ENCODE measurements around the gene RGP1. TPM values are rescaled to one million over a fixed set of nuclear protein-coding genes. Genes with fewer than 3 reads are reported as not detected.

Gene RGP1
- total and polyA plus RNA-seq, 9 of the 15 experiments (the other 6 are each of a cell fraction or from before 2014, with no cell fraction given): 0.42 to 13.8 (median 6.7) TPM

GRCh38 chr9:35727676-35728040 lies 21.4 kb upstream of the RGP1 start (continued):
- TF ChIP-seq E2F1 (CRISPR knock-in tag; IDR thresholded peaks at IDR 0.05) (no peak), ARNT (IDR thresholded peaks at IDR 0.05) (no peak), SRSF1 (IDR thresholded peaks at IDR 0.05; ENCODE audit: low read depth, low read length) (no peak), ATF1 (CRISPR knock-in tag; IDR thresholded peaks at IDR 0.05) (no peak), ATF1 (tag; IDR thresholded peaks at IDR 0.05) (no peak), CHD1 (IDR thresholded peaks at IDR 0.05; ENCODE audit: low read length) (no peak), PRMT5 (CRISPR knock-in tag; IDR thresholded peaks at IDR 0.05) (no peak), ZNF695 (CRISPR knock-in tag; IDR thresholded peaks at IDR 0.05) (no peak), POLR2AphosphoS5 (IDR thresholded peaks at IDR 0.05; ENCODE audit: control insufficient read depth, insufficient read depth, low read depth, low read length) (peak; percentile 60; the same call in 1 of the 2 replicates), STAT6 (CRISPR knock-in tag; IDR thresholded peaks at IDR 0.05) (no peak), ZKSCAN3 (CRISPR knock-in tag; IDR thresholded peaks at IDR 0.05) (no peak), SREBF2 (CRISPR knock-in tag; IDR thresholded peaks at IDR 0.05) (no peak), TRIM25 (IDR thresholded peaks at IDR 0.05; ENCODE audit: borderline replicate concordance) (no peak), POLR2AphosphoS2 (IDR thresholded peaks at IDR 0.05; ENCODE audit: low read length) (no peak), EHMT2 (IDR thresholded peaks at IDR 0.05) (no peak), ZNF316 (IDR thresholded peaks at IDR 0.05) (peak; percentile 46; the same call in 1 of the 2 replicates), NEUROD1 (IDR thresholded peaks at IDR 0.05; ENCODE audit: borderline replicate concordance, low read depth, low read length, partially characterized antibody) (no peak), CBX8 (IDR thresholded peaks at IDR 0.05; ENCODE audit: borderline replicate concordance, extremely low read depth, low read depth, low read length, poor library complexity, severe bottlenecking) (no peak), EP300 (IDR thresholded peaks at IDR 0.05; ENCODE audit: low read length) (peak; percentile 56; the same call in 1 of the 2 replicates), KHSRP (IDR thresholded peaks at IDR 0.05) (no peak), PTTG1 (tag; IDR thresholded peaks at IDR 0.05; ENCODE audit: low read depth) (no peak), SMARCE1 (IDR thresholded peaks at IDR 0.05) (peak; percentile 44; the same call in 1 of the 2 replicates), PURB (CRISPR knock-in tag; IDR thresholded peaks at IDR 0.05; ENCODE audit: low read depth) (no peak)
- TF ChIP-seq, protein P1, sequence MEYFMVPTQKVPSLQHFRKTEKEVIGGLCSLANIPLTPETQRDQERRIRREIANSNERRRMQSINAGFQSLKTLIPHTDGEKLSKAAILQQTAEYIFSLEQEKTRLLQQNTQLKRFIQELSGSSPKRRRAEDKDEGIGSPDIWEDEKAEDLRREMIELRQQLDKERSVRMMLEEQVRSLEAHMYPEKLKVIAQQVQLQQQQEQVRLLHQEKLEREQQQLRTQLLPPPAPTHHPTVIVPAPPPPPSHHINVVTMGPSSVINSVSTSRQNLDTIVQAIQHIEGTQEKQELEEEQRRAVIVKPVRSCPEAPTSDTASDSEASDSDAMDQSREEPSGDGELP (CRISPR knock-in tag; IDR thresholded peaks at IDR 0.05; ENCODE audit: borderline replicate concordance): peak; percentile 83
